GM19372 (cell line): ENCODE results near the gene SPPL2B.

Source experiments
- ATAC-seq: cut with Tn5 transposase; IDR thresholded peaks from one replicate; pipeline ENCODE4 v1.9.1; 2021; ENCODE audit warnings: mild to moderate bottlenecking, low read depth, moderate library complexity; ENCODE audit not compliant: unreplicated experiment

SPPL2B gene

DNA sequence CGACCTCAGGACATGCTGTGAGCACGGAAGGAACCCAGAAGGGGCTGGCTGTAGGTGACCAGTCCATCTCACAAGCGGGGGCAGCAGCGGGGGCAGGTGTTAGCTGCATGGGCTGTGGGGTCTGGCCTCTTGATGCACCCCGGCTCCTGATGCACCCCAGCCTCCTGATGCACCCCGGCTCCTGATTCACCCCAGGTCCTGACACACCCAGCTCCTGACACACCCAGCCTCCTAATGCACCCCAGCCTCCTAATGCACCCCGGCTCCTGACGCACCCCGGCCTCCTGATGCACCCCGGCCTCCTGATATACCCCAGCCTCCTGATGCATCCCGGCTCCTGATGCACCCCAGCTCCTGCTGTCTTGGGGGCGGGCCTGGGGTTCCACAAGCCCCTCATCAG is 7.5 kb upstream of the SPPL2B start:
- ATAC-seq: no peak

GRCh38 chr19:2321565-2322283 is 6.8 kb upstream of the SPPL2B start:
- ATAC-seq: no peak

- no peak for ATAC-seq
Observed at GRCh38 chr19:2323707-2324106, 4.8 kb upstream of the SPPL2B start.

- ATAC-seq: no peak
Observed at GRCh38 chr19:2324220-2324948, 4.1 kb upstream of the SPPL2B start.

DNA sequence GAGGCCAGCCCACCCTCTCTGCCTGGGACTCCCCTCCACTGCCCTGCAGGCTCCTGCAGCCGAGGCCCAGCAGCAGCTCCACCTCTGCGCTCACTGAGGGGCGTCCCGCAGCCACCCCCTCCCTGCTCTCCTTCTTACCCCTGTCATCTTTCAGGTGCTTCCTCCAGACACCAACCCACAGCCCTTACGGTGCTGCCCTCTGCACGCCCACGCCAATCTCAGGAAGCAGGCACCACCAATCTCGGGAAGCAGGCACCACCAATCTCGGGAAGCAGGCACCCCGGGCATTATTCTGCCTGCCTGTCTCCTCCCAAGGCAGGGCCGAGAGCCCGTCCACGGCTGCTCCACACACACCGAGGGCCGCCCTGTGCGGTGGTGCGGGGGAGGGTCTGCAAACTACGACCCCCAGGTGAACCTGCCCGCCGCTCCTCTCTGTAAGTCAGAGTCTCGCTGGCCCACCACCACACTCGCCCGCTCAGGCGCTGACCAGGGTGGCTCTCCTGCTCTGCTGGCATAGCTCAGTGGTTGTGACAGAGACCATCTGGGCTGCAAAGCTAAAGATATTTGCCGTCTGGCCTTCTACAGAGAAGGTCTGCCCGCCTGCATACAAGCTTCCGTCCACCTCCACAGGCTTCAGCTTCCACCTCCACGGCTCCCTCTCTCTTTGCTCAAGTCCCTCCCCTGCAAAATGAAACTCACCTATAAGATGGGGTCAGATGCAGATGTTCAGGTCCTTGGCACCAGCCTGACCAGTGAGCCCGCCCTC is 3.0 kb upstream of the SPPL2B start:
- ATAC-seq: no peak

DNA sequence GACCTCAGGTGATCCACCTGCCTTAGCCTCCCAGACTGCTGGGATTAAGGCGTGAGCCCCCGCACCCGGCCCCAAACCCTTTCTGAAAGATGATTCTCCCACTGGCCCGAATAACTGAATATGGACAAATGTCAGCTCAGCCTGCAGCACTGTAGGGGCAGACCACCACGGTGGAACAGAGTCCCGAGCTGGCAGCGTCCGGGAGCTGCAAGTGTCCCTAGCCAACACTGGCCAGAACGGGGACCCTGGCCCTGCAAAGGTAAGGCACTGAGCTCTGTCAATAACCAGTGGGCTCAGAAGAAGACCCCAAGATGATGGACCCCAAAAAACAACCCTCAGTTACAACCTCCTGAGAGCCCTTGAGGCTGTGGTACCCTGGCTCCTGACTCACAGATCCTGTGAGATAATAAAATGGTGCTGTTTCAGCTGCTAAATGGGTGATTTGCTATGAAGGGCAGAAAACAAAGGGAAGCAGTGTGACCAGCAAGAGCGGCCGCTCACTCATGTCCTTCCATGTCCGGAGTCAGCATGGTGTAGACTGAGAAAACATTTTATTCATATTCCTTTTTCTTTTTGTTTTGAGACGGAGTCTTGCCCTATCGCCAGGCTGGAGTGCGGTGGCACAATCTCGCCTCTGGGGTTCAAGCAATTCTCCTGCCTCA is 1.7 kb upstream of the SPPL2B start:
- no peak for ATAC-seq

DNA sequence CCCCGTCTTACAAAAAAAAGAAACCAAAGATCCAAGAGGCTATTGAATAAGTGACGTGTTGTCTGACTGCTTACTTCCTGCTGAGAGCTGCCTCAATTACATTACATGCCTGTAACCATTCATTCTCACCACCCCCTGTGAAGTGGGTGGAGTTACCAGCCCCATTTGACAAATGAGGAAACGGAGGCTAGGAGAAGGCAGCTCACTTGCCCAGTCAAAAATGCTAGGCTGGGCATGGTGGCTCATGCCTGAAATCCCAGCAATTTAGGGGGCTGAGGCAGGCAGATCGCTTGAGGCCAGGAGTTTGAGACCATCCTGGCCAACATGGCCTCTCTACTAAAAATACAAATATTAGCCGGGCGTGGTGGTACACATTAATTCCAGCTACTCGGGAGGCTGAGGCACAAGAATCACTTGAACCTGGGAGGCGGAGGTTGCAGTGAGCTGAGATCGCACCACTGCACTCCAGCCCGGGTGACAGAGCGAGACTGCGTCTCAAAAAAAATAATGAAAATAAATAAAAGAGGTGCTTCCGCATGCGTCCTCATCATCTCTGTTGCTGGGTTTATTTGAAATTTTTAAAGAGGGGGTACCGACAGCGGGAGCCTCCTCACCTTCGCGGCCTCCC is 597 bp upstream of the SPPL2B start:
- ATAC-seq: no peak

GRCh38 chr19:2329149-2329478 is 630 bp downstream of the SPPL2B start:
- no peak for ATAC-seq

DNA sequence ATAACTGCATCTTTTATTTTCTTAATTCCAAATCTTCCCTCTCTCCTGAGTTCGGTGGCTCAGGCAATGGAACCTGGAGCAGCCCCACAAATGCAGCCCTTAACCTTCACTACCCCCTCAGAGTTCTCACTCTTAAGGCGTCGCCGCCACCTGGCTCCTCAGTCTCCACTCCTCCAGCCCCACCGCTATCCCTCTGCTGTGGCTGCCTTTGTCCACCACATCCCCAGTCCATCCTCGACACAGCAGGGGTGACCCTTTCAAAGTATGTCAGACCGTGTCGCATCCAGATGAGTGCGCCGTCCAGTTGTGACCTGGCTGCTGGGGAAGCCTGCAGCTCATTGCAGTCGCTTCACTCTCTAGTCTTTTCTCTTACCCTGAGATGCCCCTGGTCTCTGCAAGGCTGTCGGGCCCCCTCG is 1.0 kb downstream of the SPPL2B start:
- ATAC-seq: no peak

DNA sequence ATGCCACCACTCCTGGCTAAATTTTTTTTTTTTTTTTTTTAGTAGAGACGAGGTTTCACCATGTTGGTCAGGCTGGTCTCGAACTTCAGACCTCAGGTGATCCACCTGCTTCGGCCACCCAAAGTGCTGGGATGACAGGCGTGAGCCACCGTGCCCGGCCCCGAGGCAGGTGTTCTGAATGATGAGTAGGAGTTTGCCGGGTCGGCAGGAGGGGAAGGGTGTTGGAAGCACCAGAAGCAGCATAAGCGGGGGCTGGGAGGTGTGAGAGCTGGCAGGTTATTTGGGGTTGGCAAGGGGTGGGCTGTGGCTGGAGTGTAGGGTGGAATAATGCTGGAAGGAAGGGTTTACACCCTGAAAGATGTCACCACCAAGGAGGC is 1.8 kb downstream of the SPPL2B start:
- ATAC-seq: no peak

GRCh38 chr19:2330632-2331284 is 2.3 kb downstream of the SPPL2B start:
- ATAC-seq: no peak

- ATAC-seq: no peak
Observed at GRCh38 chr19:2331601-2332246, 3.2 kb downstream of the SPPL2B start.

DNA sequence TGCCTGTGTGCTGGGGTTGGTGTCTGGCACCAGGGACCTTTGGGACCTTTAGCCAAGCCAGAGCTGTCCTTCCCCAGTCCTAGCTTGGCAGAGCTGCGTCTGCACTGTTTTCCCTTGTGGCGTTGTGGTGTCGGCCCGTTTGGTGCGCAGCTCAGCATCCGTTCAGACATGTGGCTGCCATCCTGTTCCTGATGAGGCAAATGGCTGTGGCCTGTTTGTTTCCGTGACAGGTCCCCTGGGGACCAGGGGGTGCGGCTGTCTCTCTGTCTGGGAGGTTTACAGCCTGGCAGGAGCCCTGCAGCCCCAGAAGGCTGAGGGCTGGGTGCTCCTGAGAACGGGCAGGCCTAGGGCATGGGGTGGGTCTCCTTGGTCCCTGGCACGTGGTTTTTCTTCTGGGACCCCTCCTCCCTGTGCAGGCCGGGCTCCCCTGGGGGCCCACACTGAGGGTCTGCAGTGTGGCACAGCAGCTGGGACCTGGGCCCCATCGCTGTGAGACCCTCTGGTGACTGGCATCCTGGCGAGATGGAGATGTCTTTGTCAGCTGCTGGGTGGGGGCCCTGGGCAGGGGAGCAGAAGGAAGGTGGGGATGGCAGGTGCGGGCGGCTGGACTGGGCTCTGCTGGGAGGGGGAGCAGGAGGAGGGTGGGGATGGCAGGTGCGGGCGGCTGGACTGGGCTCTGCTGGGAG is 4.0 kb downstream of the SPPL2B start:
- no peak for ATAC-seq

DNA sequence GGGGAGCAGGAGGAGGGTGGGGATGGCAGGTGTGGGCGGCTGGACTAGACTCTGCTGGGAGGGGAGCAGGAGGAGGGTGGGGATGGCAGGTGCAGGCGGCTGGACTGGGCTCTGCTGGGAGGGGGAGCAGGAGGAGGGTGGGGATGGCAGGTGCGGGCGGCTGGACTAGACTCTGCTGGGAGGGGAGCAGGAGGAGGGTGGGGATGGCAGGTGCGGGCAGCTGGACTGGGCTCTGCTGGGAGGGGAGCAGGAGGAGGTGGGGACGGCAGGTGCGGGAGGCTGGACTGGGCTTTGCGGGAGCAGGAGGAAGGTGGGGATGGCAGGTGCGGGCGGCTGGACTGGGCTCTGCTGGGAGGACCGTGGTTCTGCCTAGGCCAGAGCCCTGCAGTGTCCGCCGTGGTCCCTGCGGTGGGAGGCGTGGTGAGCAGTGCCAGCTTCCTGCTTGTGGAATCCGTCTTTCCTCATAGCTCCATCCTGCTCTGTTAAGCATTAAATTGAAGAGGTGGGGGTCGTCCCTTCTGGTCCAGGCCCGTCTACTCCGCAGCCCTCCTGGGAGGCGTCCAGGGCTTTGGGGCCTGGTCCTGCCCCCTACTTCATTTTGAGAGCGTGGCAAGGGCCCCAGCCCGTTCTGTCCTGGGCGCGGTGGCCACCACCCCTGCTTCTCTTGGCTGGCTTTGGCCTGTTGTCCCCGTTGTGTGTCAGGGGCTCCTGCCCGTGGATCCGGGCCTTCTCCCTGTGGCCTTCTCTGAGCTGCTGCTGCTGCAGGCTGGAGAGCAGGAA is 4.7 kb downstream of the SPPL2B start:
- ATAC-seq: no peak

DNA sequence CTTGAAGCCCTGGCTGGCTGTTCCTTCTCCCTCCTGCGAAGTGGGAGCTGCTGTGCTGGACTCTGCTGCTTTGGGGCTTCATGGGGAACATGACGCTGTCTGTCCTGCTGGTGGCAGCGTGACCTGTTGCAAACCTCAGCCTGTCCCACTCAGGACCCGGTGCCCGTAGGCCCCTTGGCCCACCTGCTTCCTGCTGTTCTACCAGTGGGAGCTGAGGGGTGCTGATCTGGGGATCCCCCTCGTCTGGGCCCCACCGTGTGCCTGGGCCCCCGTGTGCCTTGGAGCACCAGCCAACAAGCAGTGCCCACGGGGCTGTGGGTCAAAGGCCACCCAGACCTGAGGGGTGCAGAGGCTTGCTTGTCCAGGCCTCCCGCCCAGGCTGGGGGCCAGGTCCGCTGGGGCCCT is 5.3 kb downstream of the SPPL2B start:
- no peak for ATAC-seq

GRCh38 chr19:2334426-2334825 is 5.9 kb downstream of the SPPL2B start:
- no peak for ATAC-seq

GRCh38 chr19:2334986-2335846 is 6.7 kb downstream of the SPPL2B start:
- no peak for ATAC-seq
